ENCODE results near the gene BTNL8. TPM values are rescaled to one million over a fixed set of nuclear protein-coding genes. Genes with fewer than 3 reads are reported as not detected.

The BTNL8 gene
- not detected for total RNA-seq

DNA sequence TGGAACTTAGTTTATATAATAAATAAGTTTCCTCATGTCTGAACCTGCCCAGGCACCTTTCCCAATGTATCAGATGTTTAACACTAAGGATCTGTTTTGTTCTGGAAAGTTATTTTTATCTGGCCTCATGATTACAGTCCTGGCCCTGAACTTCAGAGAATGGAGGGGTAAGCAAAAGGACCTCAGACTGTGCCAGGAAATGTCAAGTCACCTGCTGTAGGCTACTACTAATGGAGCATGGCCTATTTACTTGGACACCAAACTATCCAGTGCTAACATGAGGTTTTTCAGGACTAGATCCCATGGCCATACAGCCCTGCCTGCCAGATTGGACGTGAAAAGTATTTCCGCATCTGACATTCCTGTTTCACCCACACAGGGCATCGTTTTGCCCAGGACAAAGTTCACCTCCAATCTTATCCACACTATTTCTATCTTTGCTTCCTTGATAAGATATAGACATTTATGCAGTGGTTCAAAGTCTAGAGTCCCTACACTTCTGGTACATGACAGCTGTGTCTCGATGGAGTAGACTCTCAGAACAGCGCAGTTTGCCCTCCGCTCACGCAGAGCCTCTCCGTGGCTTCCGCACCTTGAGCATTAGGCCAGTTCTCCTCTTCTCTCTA is at the start of gene BTNL8:
BTNL8 (plus strand) TSS at position 539 of the 626 bp plus-strand sequence. CDS start 152 bp downstream, outside the sequence.
- no peaks in the 10 kb centered on the region for H3K4me1 ChIP-seq (ENCODE audit: insufficient read depth, low read length)
- H3K9me3 ChIP-seq (ENCODE audit: low read depth, low read length): no peaks in the 10 kb centered on the region

DNA sequence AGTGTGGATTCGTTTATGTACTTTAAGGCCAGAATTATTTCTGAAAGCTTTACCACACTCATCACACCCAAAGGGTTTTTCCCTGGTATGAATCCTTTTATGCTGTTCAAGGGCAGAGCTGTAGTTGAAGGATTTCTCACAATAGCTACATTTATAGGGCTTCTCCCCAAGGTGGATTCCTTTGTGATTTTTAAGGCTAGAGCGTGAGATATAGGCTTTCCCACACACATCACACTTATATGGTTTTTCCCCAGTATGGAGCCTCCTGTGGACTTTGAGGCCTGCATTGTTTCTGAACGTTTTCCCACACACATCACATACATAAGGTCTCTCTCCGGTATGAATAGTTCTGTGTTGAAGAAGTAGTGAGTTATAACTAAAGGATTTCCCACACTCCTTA is 49.1 kb upstream of the BTNL8 start:
- H3K27me3 ChIP-seq (ENCODE audit: insufficient read depth, low read length): no peaks in the 10 kb centered on the region
- no peak overlapping the region for H3K4me3 ChIP-seq (ENCODE audit: low read length)
- peaks cover 47% of the 10 kb centered on the region for H3K9me3 ChIP-seq (ENCODE audit: low read depth, low read length)
- no peaks in the 10 kb centered on the region for H3K4me1 ChIP-seq (ENCODE audit: insufficient read depth, low read length)

More for the DNA sequence above, at the start of gene BTNL8:
- H3K27me3 ChIP-seq (ENCODE audit: insufficient read depth, low read length): no peaks in the 10 kb centered on the region
- no peak within 1 kb of the TSS for H3K4me3 ChIP-seq (ENCODE audit: low read length)

DNA sequence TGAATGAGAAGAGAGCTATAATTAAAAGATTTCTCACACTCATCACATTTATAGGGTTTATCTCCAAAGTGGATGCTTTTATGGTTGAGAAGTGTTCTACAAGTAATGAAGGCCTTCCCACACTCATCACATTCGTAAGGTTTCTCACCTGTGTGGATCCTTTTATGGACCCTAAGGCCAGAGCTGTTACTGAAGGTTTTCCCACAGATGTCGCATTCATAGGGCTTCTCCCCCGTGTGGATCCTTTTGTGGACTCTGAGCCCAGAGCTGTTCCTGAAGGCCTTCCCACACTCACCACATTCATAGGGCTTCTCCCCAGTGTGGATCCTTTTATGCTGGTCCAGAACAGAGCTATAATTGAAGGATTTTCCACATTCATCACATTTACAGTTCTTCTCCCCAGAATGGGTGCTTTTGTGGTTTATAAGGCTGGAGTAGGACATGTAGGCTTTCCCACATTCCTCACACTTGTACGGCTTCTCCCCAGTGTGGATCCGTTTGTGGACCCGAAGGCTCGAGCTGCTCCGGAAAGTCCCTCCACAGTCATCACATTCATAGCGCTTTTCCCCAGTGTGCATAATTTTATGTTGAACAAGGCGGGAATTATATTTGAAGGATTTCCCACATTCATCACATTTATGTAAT is 48.4 kb upstream of the BTNL8 start:
- no peaks in the 10 kb centered on the region for H3K4me1 ChIP-seq (ENCODE audit: insufficient read depth, low read length)
- H3K27me3 ChIP-seq (ENCODE audit: insufficient read depth, low read length): no peaks in the 10 kb centered on the region
- H3K9me3 ChIP-seq (ENCODE audit: low read depth, low read length): peaks cover 47% of the 10 kb centered on the region
- no peak overlapping the region for H3K4me3 ChIP-seq (ENCODE audit: low read length)

- Histone ChIP-seq H3K9me3 (ENCODE audit: low read depth, low read length) (peaks cover 44% of the 10 kb centered on the region), H3K4me1 (ENCODE audit: insufficient read depth, low read length) (no peaks in the 10 kb centered on the region), H3K27me3 (ENCODE audit: insufficient read depth, low read length) (no peaks in the 10 kb centered on the region), H3K4me3 (ENCODE audit: low read length) (no peak overlapping the region)
Measured at GRCh38 chr5:180852495-180852894, 46.5 kb upstream of the BTNL8 start.

DNA sequence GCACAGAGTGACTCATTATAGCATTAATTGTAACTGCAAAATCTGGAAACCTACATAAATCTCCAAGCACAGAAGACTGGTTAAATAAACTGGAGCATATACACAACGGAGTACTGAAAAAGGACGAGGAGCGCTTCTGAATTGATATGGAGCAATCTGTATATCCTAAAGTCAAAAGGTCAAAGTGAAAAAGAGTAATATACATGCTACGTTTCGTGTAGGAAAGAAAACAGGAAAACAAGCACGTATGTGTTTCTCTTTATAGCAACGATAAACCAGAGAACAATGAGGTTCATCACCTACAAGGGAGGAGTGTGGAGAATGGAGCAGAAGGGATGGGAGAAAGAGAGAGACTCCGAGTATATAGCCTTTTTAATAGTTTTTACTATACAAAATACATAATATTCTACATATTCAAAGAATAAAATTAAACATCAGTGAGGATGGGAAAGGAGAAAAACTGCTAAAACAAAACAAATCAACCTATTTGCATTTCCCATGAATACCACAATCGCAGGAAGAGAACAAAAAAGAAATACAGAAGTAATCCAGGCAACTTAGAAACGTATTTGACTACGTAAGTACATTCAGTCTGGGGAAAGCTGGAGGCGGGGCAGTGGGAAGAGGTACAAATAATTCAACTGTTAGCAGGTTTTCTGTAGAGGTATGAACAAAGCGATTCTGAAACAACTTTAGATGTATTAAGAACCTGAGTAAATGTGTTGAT is 45.7 kb upstream of the BTNL8 start:
- Histone ChIP-seq H3K4me3 (ENCODE audit: low read length) (no peak overlapping the region), H3K27me3 (ENCODE audit: insufficient read depth, low read length) (no peaks in the 10 kb centered on the region), H3K9me3 (ENCODE audit: low read depth, low read length) (peaks cover 36% of the 10 kb centered on the region), H3K4me1 (ENCODE audit: insufficient read depth, low read length) (no peaks in the 10 kb centered on the region)

DNA sequence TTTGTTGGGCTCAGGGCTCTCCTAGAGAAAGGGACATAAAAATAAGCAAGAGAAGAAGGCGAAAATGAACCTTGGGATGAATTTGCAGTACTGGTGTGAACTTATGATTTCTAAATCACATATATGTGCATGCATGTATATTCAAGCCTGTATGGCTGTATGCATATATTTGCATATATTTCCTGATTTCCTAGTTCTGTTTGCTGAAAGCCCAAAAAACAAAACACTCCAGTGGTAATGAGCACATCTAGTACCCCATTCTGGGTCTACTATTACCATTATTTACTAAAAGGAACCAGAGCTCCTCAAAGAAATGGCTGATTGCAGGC is 45.1 kb upstream of the BTNL8 start:
- Histone ChIP-seq H3K9me3 (ENCODE audit: low read depth, low read length) (peaks cover 30% of the 10 kb centered on the region), H3K4me1 (ENCODE audit: insufficient read depth, low read length) (no peaks in the 10 kb centered on the region), H3K27me3 (ENCODE audit: insufficient read depth, low read length) (no peaks in the 10 kb centered on the region), H3K4me3 (ENCODE audit: low read length) (no peak overlapping the region)

DNA sequence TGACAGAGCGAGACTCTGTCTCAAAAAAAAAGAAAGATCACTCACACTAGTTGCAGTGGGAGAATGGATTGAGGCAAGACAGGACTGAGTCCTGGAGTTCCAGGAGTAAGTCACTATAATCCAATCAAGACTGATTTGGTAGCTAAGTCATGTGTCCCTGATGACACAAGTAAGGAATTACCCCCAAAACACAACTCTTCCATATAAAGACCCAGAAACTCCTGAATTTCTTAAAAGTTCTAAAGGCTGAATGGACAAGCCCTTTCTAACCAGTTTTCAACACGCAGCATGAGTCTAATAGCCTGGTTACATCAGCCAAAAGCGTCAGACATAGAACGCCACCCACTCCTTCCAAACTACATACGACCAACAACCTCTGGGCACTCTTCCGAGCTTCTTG is 40.4 kb upstream of the BTNL8 start:
- Histone ChIP-seq H3K27me3 (ENCODE audit: insufficient read depth, low read length) (no peaks in the 10 kb centered on the region), H3K9me3 (ENCODE audit: low read depth, low read length) (no peaks in the 10 kb centered on the region), H3K4me3 (ENCODE audit: low read length) (no peak overlapping the region), H3K4me1 (ENCODE audit: insufficient read depth, low read length) (peaks cover 13% of the 10 kb centered on the region)

GRCh38 chr5:180860273-180860886 is 38.6 kb upstream of the BTNL8 start:
- peak overlapping the region; percentile 83 for H3K4me3 ChIP-seq (ENCODE audit: low read length)
- no peaks in the 10 kb centered on the region for H3K9me3 ChIP-seq (ENCODE audit: low read depth, low read length)
- H3K27me3 ChIP-seq (ENCODE audit: insufficient read depth, low read length): no peaks in the 10 kb centered on the region
- peaks cover 13% of the 10 kb centered on the region for H3K4me1 ChIP-seq (ENCODE audit: insufficient read depth, low read length)

- no peaks in the 10 kb centered on the region for H3K9me3 ChIP-seq (ENCODE audit: low read depth, low read length)
- no peaks in the 10 kb centered on the region for H3K27me3 ChIP-seq (ENCODE audit: insufficient read depth, low read length)
- H3K4me1 ChIP-seq (ENCODE audit: insufficient read depth, low read length): peaks cover 13% of the 10 kb centered on the region
- peak within 1 kb of the TSS; percentile 83 for H3K4me3 ChIP-seq (ENCODE audit: low read length)
Measured at GRCh38 chr5:180860887-180861822, 37.8 kb upstream of the BTNL8 start, which contains the start of gene ZFP62. ZFP62 (minus strand) TSS chr5:180861276; CDS start chr5:180861219, 57 bp downstream.

- Histone ChIP-seq H3K27me3 (ENCODE audit: insufficient read depth, low read length) (no peaks in the 10 kb centered on the region), H3K4me1 (ENCODE audit: insufficient read depth, low read length) (peaks cover 13% of the 10 kb centered on the region), H3K9me3 (ENCODE audit: low read depth, low read length) (no peaks in the 10 kb centered on the region), H3K4me3 (ENCODE audit: low read length) (no peak overlapping the region)
Measured at GRCh38 chr5:180862645-180863044, 36.3 kb upstream of the BTNL8 start.

DNA sequence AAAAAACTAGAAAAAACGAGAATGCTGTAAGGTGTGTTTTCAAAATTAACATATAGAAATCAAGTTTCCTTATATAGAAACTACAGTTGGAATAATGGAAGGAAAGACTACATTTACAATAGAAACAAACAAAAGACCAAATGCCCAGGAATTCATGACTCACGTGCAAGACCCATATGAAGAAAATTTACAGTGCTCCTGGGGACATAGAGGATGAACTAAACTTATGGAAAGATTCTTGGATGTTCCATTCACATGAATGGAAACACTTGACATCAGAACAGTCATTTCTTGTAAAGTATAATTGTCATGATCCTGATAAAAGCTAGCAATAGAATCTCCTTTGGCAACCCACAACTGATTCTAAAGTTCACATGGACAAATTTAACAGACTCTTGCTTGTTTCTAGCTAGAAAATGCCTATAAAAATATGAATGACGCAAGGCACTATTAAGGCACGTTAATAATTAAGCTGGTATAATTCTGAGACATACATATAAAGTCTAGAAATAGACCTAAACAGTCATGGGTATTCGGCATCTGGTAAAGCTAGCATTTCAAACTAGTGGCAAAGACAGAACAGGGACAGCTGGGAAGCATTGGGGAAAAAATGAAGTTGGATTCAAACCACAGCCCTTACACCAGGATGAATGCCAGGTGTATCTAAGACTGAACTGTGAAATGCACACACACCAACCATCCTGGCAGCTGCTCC is 32.8 kb upstream of the BTNL8 start:
- Histone ChIP-seq H3K4me1 (ENCODE audit: insufficient read depth, low read length) (peaks cover 5% of the 10 kb centered on the region), H3K4me3 (ENCODE audit: low read length) (no peak overlapping the region), H3K27me3 (ENCODE audit: insufficient read depth, low read length) (no peaks in the 10 kb centered on the region), H3K9me3 (ENCODE audit: low read depth, low read length) (no peaks in the 10 kb centered on the region)

DNA sequence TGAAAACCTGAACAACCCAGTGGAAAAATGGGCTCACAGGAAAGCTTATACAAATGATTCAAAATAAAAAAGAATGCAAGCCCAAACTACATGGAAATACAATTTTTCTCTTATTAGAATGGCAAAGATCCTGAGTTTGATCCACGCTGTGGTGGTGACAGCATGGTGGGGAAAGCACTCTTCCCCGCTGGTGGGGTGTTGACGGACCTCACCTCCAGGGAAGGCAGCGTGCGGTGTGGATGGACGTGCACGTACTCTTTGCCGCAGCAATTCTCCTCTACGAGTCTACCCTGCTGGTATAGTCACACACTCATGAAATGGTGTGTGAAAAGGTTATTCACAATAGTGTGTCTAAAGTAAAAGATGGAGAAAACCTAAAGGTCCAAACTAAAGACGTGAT is 32.0 kb upstream of the BTNL8 start:
- no peaks in the 10 kb centered on the region for H3K4me1 ChIP-seq (ENCODE audit: insufficient read depth, low read length)
- no peaks in the 10 kb centered on the region for H3K9me3 ChIP-seq (ENCODE audit: low read depth, low read length)
- no peaks in the 10 kb centered on the region for H3K27me3 ChIP-seq (ENCODE audit: insufficient read depth, low read length)
- no peak overlapping the region for H3K4me3 ChIP-seq (ENCODE audit: low read length)

GRCh38 chr5:180868960-180869359 is 30.0 kb upstream of the BTNL8 start:
- H3K27me3 ChIP-seq (ENCODE audit: insufficient read depth, low read length): no peaks in the 10 kb centered on the region
- H3K4me1 ChIP-seq (ENCODE audit: insufficient read depth, low read length): peaks cover 13% of the 10 kb centered on the region
- no peak overlapping the region for H3K4me3 ChIP-seq (ENCODE audit: low read length)
- H3K9me3 ChIP-seq (ENCODE audit: low read depth, low read length): no peaks in the 10 kb centered on the region

- H3K4me3 ChIP-seq (ENCODE audit: low read length): no peak overlapping the region
- peaks cover 19% of the 10 kb centered on the region for H3K4me1 ChIP-seq (ENCODE audit: insufficient read depth, low read length)
- no peaks in the 10 kb centered on the region for H3K27me3 ChIP-seq (ENCODE audit: insufficient read depth, low read length)
- no peaks in the 10 kb centered on the region for H3K9me3 ChIP-seq (ENCODE audit: low read depth, low read length)
Measured at GRCh38 chr5:180869587-180869986, 29.4 kb upstream of the BTNL8 start.
